Cardiac atrium fibroblast (primary cell): ENCODE data around the gene RHBG. TPM values are rescaled to one million over a fixed set of nuclear protein-coding genes. Genes with fewer than 3 reads are reported as not detected.

Experiments used
- total RNA-seq: library from RNA; depleted of rRNA; stranded (reverse); fragments of >200 nt; gene quantifications from 2 replicates; pipeline ENCODE4 v1.2.3, GENCODE V29; 2015

Gene RHBG
- total RNA-seq = not detected in 2 replicates

GRCh38 chr1:156368889-156369684, at the start of gene RHBG:
Gene RHBG (plus strand): TSS chr1:156369211. CDS start chr1:156369250, 39 bp downstream.

GRCh38 chr1:156338180-156338976, 30.6 kb upstream of the RHBG start, which contains the start of the genes CCT3 and TSACC:
Gene CCT3 (minus strand): TSS chr1:156338292. CDS start chr1:156338184, 108 bp downstream.
Gene TSACC (plus strand): TSS chr1:156338526. CDS start chr1:156339758, 1,232 bp downstream.

Other genes with a start within 250 kb of the RHBG start
- 0.54 TPM in 1 of 2 replicates, not detected in the other for gene SEMA4A, start 215.6 kb upstream of the RHBG start, total RNA-seq
- gene SLC25A44, start 175.1 kb upstream of the RHBG start, total RNA-seq = 11.9 and 13.8 TPM in 2 replicates
- 44.1 and 57.0 TPM in 2 replicates for gene PMF1, start 156.2 kb upstream of the RHBG start, total RNA-seq
- 1.4 TPM in 1 of 2 replicates, not detected in the other for gene BGLAP, start 127.0 kb upstream of the RHBG start, total RNA-seq
- 0.32 and 1.6 TPM in 2 replicates for gene PAQR6, start 121.2 kb upstream of the RHBG start, total RNA-seq
- 38.8 and 39.7 TPM in 2 replicates for gene SMG5, start 86.4 kb upstream of the RHBG start, total RNA-seq
- 0.90 and 1.1 TPM in 2 replicates for gene TMEM79, start 84.9 kb upstream of the RHBG start, total RNA-seq
- gene GLMP, start 73.5 kb upstream of the RHBG start, total RNA-seq = 71.4 and 85.6 TPM in 2 replicates
- not detected in 2 replicates for gene VHLL, start 69.9 kb upstream of the RHBG start, total RNA-seq
- gene CCT3, start 30.9 kb upstream of the RHBG start, total RNA-seq = 254 and 318 TPM in 2 replicates
- gene TSACC, start 30.7 kb upstream of the RHBG start, total RNA-seq = 2.6 TPM in 1 of 2 replicates, not detected in the other
- gene MEF2D, start 131.6 kb downstream of the RHBG start, total RNA-seq = 20.4 and 26.9 TPM in 2 replicates
- gene IQGAP3, start 203.4 kb downstream of the RHBG start, total RNA-seq = 4.3 and 5.5 TPM in 2 replicates
- not detected in 2 replicates for gene TTC24, start 210.5 kb downstream of the RHBG start, total RNA-seq
- gene NAXE, start 222.6 kb downstream of the RHBG start, total RNA-seq = 50.9 and 61.9 TPM in 2 replicates
- 5.8 and 13.0 TPM in 2 replicates for gene GPATCH4, start 232.3 kb downstream of the RHBG start, total RNA-seq